GM12878 (cell line): ENCODE measurements around the gene REEP3. TPM values are rescaled to one million over a fixed set of nuclear protein-coding genes. Genes with fewer than 3 reads are reported as not detected.

Experiments
- BCL3 ChIP-seq: IDR thresholded peaks from 2 replicates; pipeline ENCODE4 v1.6.1; 2011; ENCODE audit warnings: borderline replicate concordance, low read depth, mild to moderate bottlenecking, moderate library complexity, low read length; ENCODE audit not compliant: insufficient read depth, poor library complexity, severe bottlenecking
- BMI1 ChIP-seq: fragments of 450-650 bp; IDR thresholded peaks from 2 replicates; pipeline ENCODE4 v1.6.1; 2016; ENCODE audit warnings: mild to moderate bottlenecking, moderate library complexity, borderline replicate concordance
- CHD1 ChIP-seq: IDR thresholded peaks from 2 replicates; pipeline ENCODE4 v1.6.1; 2012; ENCODE audit warnings: low read depth, low read length, improper control_type of control experiment
- E2F8 ChIP-seq: fragments of 450-650 bp; IDR thresholded peaks from 2 replicates; pipeline ENCODE4 v1.6.1; 2018; ENCODE audit warnings: mild to moderate bottlenecking, low read depth, moderate library complexity; ENCODE audit not compliant: partially characterized antibody
- EED ChIP-seq: sonication (generic); IDR thresholded peaks from 2 replicates; pipeline ENCODE4 v1.6.1; 2016; ENCODE audit warnings: antibody characterized with exemption, low read depth
- FOS ChIP-seq: IDR thresholded peaks from 3 replicates; pipeline ENCODE4 v1.6.1; 2011; ENCODE audit warnings: borderline replicate concordance; ENCODE audit not compliant: insufficient read length; ENCODE audit errors: extremely low read depth
- FOXK2 ChIP-seq: fragments of 450-650 bp; IDR thresholded peaks from 2 replicates; pipeline ENCODE4 v1.6.1; 2017; ENCODE audit warnings: mild to moderate bottlenecking, moderate library complexity
- KDM1A ChIP-seq: fragments of 200-600 bp; sonication (generic); IDR thresholded peaks from 2 replicates; pipeline ENCODE4 v1.6.1; 2016; ENCODE audit warnings: borderline replicate concordance
- KLF5 ChIP-seq: fragments of 450-650 bp; IDR thresholded peaks from 2 replicates; pipeline ENCODE4 v1.6.1; 2014; ENCODE audit warnings: mild to moderate bottlenecking; ENCODE audit not compliant: partially characterized antibody
- NR2F1 ChIP-seq: fragments of 450-650 bp; conservative IDR thresholded peaks from 2 replicates; pipeline ENCODE4 v1.6.1; 2017; ENCODE audit warnings: mild to moderate bottlenecking
- RFX5 ChIP-seq: IDR thresholded peaks from 2 replicates; pipeline ENCODE4 v1.6.1; 2011; ENCODE audit warnings: low read depth, low read length, improper control_type of control experiment
- SIX5 ChIP-seq: IDR thresholded peaks from 2 replicates; pipeline ENCODE4 v1.6.1; 2011; ENCODE audit warnings: mild to moderate bottlenecking, low read depth, low read length, moderate library complexity; ENCODE audit not compliant: severe bottlenecking
- ZNF217 ChIP-seq: fragments of 450-650 bp; IDR thresholded peaks from 2 replicates; pipeline ENCODE4 v1.6.1; 2017; ENCODE audit warnings: antibody characterized with exemption, mild to moderate bottlenecking
- ZNF384 ChIP-seq: IDR thresholded peaks from 2 replicates; pipeline ENCODE4 v1.6.1; 2012; ENCODE audit warnings: low read depth, mild to moderate bottlenecking, low read length, improper control_type of control experiment, borderline replicate concordance
- ZNF622 ChIP-seq: fragments of 450-650 bp; IDR thresholded peaks from 2 replicates; pipeline ENCODE4 v1.6.1; 2017; ENCODE audit warnings: mild to moderate bottlenecking, inconsistent platforms
- polyA plus RNA-seq, 11 experiments: library from polyadenylated mRNA; depleted of rRNA in 4 of 11; unstranded in 6 of 11; stranded (reverse) in 5 of 11; fragments of >200 nt; fragmentation: Nextera tagmentation in 4 of 11; fragmentation: Illumina TruSeq in 1 of 11; extraction: Ambion mirVana in 4 of 11; extraction: Trizol in 1 of 11; gene quantifications; 1 replicate in 1 of 11; 2 replicates in 10 of 11; pipeline versions ENCODE4 v1.2.1 to v1.2.3, GENCODE V29; 2011 to 2016; ENCODE audit warnings: inconsistent platforms in 2 of 11, missing spikeins in 2 of 11, low read depth in 1 of 11
- total RNA-seq, 4 experiments: library from RNA; depleted of rRNA in 3 of 4; stranded (reverse); fragments of >200 nt in 3 of 4; fragmentation: Illumina TruSeq in 1 of 4; extraction: Trizol in 1 of 4; gene quantifications; 2 replicates each; pipeline versions ENCODE4 v1.2.1 to v1.2.3, GENCODE V29; 2013 to 2021
- TF ChIP-seq, protein P1 (sequence below): IDR thresholded peaks from 2 replicates; pipeline ENCODE4 v1.6.1; 2012; ENCODE audit warnings: low read depth, low read length, improper control_type of control experiment
- TF ChIP-seq, protein P2 (sequence below): fragments of 450-650 bp; formaldehyde crosslinking; IDR thresholded peaks from 2 replicates; pipeline ENCODE4 v1.4.0; 2020; ENCODE audit warnings: mild to moderate bottlenecking, moderate library complexity
- TF ChIP-seq, protein P3 (sequence below): fragments of 450-650 bp; IDR thresholded peaks from 2 replicates; pipeline ENCODE4 v1.6.1; 2014; ENCODE audit warnings: mild to moderate bottlenecking
- TF ChIP-seq, protein P4 (sequence below): IDR thresholded peaks from 2 replicates; pipeline ENCODE4 v1.6.1; 2012; ENCODE audit warnings: low read depth, low read length, improper control_type of control experiment

REEP3 gene
- total and polyA plus RNA-seq, 10 of the 15 experiments (the other 5 are each of a cell fraction or from before 2014, with no cell fraction given): 4.9 to 25.9 (median 16.2) TPM

- peak; percentile 64 for TF ChIP-seq EED
- TF ChIP-seq CHD1: no peak
- TF ChIP-seq, protein P1, sequence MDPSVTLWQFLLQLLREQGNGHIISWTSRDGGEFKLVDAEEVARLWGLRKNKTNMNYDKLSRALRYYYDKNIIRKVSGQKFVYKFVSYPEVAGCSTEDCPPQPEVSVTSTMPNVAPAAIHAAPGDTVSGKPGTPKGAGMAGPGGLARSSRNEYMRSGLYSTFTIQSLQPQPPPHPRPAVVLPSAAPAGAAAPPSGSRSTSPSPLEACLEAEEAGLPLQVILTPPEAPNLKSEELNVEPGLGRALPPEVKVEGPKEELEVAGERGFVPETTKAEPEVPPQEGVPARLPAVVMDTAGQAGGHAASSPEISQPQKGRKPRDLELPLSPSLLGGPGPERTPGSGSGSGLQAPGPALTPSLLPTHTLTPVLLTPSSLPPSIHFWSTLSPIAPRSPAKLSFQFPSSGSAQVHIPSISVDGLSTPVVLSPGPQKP: no peak
- TF ChIP-seq BMI1: no peak
- TF ChIP-seq ZNF384: no peak
- TF ChIP-seq KDM1A: no peak
- TF ChIP-seq, protein P2, sequence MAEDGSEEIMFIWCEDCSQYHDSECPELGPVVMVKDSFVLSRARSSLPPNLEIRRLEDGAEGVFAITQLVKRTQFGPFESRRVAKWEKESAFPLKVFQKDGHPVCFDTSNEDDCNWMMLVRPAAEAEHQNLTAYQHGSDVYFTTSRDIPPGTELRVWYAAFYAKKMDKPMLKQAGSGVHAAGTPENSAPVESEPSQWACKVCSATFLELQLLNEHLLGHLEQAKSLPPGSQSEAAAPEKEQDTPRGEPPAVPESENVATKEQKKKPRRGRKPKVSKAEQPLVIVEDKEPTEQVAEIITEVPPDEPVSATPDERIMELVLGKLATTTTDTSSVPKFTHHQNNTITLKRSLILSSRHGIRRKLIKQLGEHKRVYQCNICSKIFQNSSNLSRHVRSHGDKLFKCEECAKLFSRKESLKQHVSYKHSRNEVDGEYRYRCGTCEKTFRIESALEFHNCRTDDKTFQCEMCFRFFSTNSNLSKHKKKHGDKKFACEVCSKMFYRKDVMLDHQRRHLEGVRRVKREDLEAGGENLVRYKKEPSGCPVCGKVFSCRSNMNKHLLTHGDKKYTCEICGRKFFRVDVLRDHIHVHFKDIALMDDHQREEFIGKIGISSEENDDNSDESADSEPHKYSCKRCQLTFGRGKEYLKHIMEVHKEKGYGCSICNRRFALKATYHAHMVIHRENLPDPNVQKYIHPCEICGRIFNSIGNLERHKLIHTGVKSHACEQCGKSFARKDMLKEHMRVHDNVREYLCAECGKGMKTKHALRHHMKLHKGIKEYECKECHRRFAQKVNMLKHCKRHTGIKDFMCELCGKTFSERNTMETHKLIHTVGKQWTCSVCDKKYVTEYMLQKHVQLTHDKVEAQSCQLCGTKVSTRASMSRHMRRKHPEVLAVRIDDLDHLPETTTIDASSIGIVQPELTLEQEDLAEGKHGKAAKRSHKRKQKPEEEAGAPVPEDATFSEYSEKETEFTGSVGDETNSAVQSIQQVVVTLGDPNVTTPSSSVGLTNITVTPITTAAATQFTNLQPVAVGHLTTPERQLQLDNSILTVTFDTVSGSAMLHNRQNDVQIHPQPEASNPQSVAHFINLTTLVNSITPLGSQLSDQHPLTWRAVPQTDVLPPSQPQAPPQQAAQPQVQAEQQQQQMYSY (CRISPR knock-in tag): no peak
- TF ChIP-seq NR2F1: peak; percentile 82
- TF ChIP-seq, protein P3, sequence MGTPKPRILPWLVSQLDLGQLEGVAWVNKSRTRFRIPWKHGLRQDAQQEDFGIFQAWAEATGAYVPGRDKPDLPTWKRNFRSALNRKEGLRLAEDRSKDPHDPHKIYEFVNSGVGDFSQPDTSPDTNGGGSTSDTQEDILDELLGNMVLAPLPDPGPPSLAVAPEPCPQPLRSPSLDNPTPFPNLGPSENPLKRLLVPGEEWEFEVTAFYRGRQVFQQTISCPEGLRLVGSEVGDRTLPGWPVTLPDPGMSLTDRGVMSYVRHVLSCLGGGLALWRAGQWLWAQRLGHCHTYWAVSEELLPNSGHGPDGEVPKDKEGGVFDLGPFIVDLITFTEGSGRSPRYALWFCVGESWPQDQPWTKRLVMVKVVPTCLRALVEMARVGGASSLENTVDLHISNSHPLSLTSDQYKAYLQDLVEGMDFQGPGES: no peak
- TF ChIP-seq, protein P4, sequence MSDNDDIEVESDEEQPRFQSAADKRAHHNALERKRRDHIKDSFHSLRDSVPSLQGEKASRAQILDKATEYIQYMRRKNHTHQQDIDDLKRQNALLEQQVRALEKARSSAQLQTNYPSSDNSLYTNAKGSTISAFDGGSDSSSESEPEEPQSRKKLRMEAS: no peak
- TF ChIP-seq SIX5: no peak
- no peak for TF ChIP-seq BCL3
- no peak for TF ChIP-seq ZNF622
- TF ChIP-seq FOS: no peak
- no peak for TF ChIP-seq FOXK2
- no peak for TF ChIP-seq ZNF217
- no peak for TF ChIP-seq KLF5
- no peak for TF ChIP-seq E2F8
- TF ChIP-seq RFX5: no peak
Measured at GRCh38 chr10:63628526-63629362, 107.5 kb downstream of the REEP3 start (continued).
